Effector memory CD8-positive, alpha-beta T cell (primary cell): Measurements from ENCODE around the gene TMEM8B.

Source experiments
- ATAC-seq: fragments of 150-1000 bp; cut with Tn5 transposase; replicated peaks from 2 replicates; pipeline ENCODE4 v1.10.0; 2021; ENCODE audit warnings: mild to moderate bottlenecking, moderate library complexity
- DNase-seq, 3 experiments: peaks; one replicate each; pipeline ENCODE4 v3.0.0; 2021
- H3K27ac Mint-ChIP-seq, 2 donors: one replicate each; pipeline ENCODE4 v1.8.0; 2022; ENCODE audit warnings: mild to moderate bottlenecking in 2 of 2, mixed read lengths in 2 of 2, moderate library complexity in 2 of 2
- H3K27me3 Mint-ChIP-seq, 2 donors: one replicate each; pipeline ENCODE4 v1.8.0; 2022; ENCODE audit warnings: mixed read lengths in 2 of 2
- H3K36me3 Mint-ChIP-seq: one replicate; pipeline ENCODE4 v1.8.0; 2022; ENCODE audit warnings: mild to moderate bottlenecking, moderate library complexity, mixed read lengths; ENCODE audit not compliant: insufficient read depth
- H3K4me1 Mint-ChIP-seq, 2 donors: one replicate each; pipeline ENCODE4 v1.8.0; 2022; ENCODE audit warnings: low read depth in 2 of 2, mixed read lengths in 2 of 2
- H3K4me3 Mint-ChIP-seq, 2 donors: one replicate each; pipeline ENCODE4 v1.8.0; 2022; ENCODE audit warnings: mild to moderate bottlenecking in 2 of 2, mixed read lengths in 2 of 2, moderate library complexity in 2 of 2
- H3K9me3 Mint-ChIP-seq, 2 donors: one replicate each; pipeline ENCODE4 v1.8.0; 2022; ENCODE audit warnings: mixed read lengths in 2 of 2

The TMEM8B gene

GRCh38 chr9:35835766-35836165, 6.7 kb downstream of the TMEM8B start:
- ATAC-seq (no peak), DNase-seq (no peak)
- Mint-ChIP-seq H3K36me3 (peaks cover 2% of the 10 kb centered on the region), H3K27ac (no peak overlapping the region), H3K27me3 (peaks cover 0 to 7% of the 10 kb centered on the region in 2 donors), H3K4me1 (peaks cover 4 to 12% of the 10 kb centered on the region in 2 donors), H3K4me3 (no peak overlapping the region), H3K9me3 (no peaks in the 10 kb centered on the region)

GRCh38 chr9:35836595-35836994, 7.6 kb downstream of the TMEM8B start:
- ATAC-seq (no peak), DNase-seq (no peak)
- H3K4me1 Mint-ChIP-seq, result peaks cover 0 to 6% of the 10 kb centered on the region in 2 donors
- H3K27ac Mint-ChIP-seq, result no peak overlapping the region
- no peaks in the 10 kb centered on the region for H3K9me3 Mint-ChIP-seq
- no peak overlapping the region for H3K4me3 Mint-ChIP-seq
- H3K36me3 Mint-ChIP-seq, result peaks cover 2% of the 10 kb centered on the region
- H3K27me3 Mint-ChIP-seq, result peaks cover 0 to 7% of the 10 kb centered on the region in 2 donors

- peaks cover 4% of the 10 kb centered on the region for H3K36me3 Mint-ChIP-seq
- H3K27ac Mint-ChIP-seq, result peak overlapping the region in 1 of 2 donors; percentile 5
- DNase-seq, result no peak
- H3K9me3 Mint-ChIP-seq, result no peaks in the 10 kb centered on the region
- H3K4me1 Mint-ChIP-seq, result peaks cover 5 to 8% of the 10 kb centered on the region in 2 donors
- H3K4me3 Mint-ChIP-seq, result no peak overlapping the region
- ATAC-seq, result no peak
- H3K27me3 Mint-ChIP-seq, result peaks cover 0 to 7% of the 10 kb centered on the region in 2 donors
Observed at GRCh38 chr9:35839926-35840325, 10.9 kb downstream of the TMEM8B start.

GRCh38 chr9:35840881-35841644, 12.0 kb downstream of the TMEM8B start:
- Mint-ChIP-seq H3K4me3 (no peak overlapping the region), H3K27ac (no peak overlapping the region), H3K36me3 (peaks cover 6% of the 10 kb centered on the region), H3K4me1 (peaks cover 14% of the 10 kb centered on the region in 2 donors), H3K9me3 (no peaks in the 10 kb centered on the region), H3K27me3 (peaks cover 0 to 7% of the 10 kb centered on the region in 2 donors)
- no peak for DNase-seq
- no peak for ATAC-seq

- H3K36me3 Mint-ChIP-seq, result peaks cover 6% of the 10 kb centered on the region
- peaks cover 0 to 7% of the 10 kb centered on the region in 2 donors for H3K27me3 Mint-ChIP-seq
- no peak overlapping the region for H3K27ac Mint-ChIP-seq
- DNase-seq (no peak), ATAC-seq (no peak)
- no peak overlapping the region for H3K4me3 Mint-ChIP-seq
- no peaks in the 10 kb centered on the region for H3K9me3 Mint-ChIP-seq
- H3K4me1 Mint-ChIP-seq, result peaks cover 14% of the 10 kb centered on the region in 2 donors
Observed at GRCh38 chr9:35841645-35841900, 12.5 kb downstream of the TMEM8B start.

- DNase-seq (no peak), ATAC-seq (no peak)
- H3K27me3 Mint-ChIP-seq, result peaks cover 0 to 7% of the 10 kb centered on the region in 2 donors
- H3K27ac Mint-ChIP-seq, result no peak overlapping the region
- H3K36me3 Mint-ChIP-seq, result peaks cover 4% of the 10 kb centered on the region
- H3K4me1 Mint-ChIP-seq, result peaks cover 14% of the 10 kb centered on the region in 2 donors
- no peaks in the 10 kb centered on the region for H3K9me3 Mint-ChIP-seq
- no peak overlapping the region for H3K4me3 Mint-ChIP-seq
Observed at GRCh38 chr9:35842020-35842745, 13.2 kb downstream of the TMEM8B start.

- no peak for ATAC-seq
- H3K27ac Mint-ChIP-seq, result no peak overlapping the region
Observed at GRCh38 chr9:35842795-35843194, 13.8 kb downstream of the TMEM8B start.

GRCh38 chr9:35844628-35845270, 15.7 kb downstream of the TMEM8B start:
- Mint-ChIP-seq H3K36me3 (peaks cover 6% of the 10 kb centered on the region), H3K27me3 (peaks cover 0 to 7% of the 10 kb centered on the region in 2 donors), H3K27ac (peak overlapping the region; percentile 5 to 76), H3K9me3 (no peaks in the 10 kb centered on the region), H3K4me1 (peaks cover 14% of the 10 kb centered on the region in 2 donors), H3K4me3 (no peak overlapping the region)
- DNase-seq (peak in 1 of 3 experiments; percentile 35), ATAC-seq (peak; percentile 89)

More at GRCh38 chr9:35842795-35843194, 13.8 kb downstream of the TMEM8B start:
- Mint-ChIP-seq H3K36me3 (peaks cover 4% of the 10 kb centered on the region), H3K27me3 (peaks cover 0 to 7% of the 10 kb centered on the region in 2 donors), H3K4me3 (no peak overlapping the region), H3K4me1 (peaks cover 14% of the 10 kb centered on the region in 2 donors), H3K9me3 (no peaks in the 10 kb centered on the region)
- no peak for DNase-seq

GRCh38 chr9:35845824-35846771, 17.1 kb downstream of the TMEM8B start:
- no peak for DNase-seq

GRCh38 chr9:35847792-35848572, 19.0 kb downstream of the TMEM8B start:
- peak; percentile 14 for ATAC-seq
- peak overlapping the region; percentile 44 to 49 for H3K27ac Mint-ChIP-seq
- H3K36me3 Mint-ChIP-seq, result peaks cover 6% of the 10 kb centered on the region
- H3K4me1 Mint-ChIP-seq, result peaks cover 11 to 14% of the 10 kb centered on the region in 2 donors
- DNase-seq, result no peak
- H3K27me3 Mint-ChIP-seq, result no peaks in the 10 kb centered on the region
- no peak overlapping the region for H3K4me3 Mint-ChIP-seq
- no peaks in the 10 kb centered on the region for H3K9me3 Mint-ChIP-seq

More at GRCh38 chr9:35845824-35846771, 17.1 kb downstream of the TMEM8B start:
- ATAC-seq, result no peak
- Mint-ChIP-seq H3K27ac (peak overlapping the region in 1 of 2 donors; percentile 76), H3K4me1 (peaks cover 11 to 14% of the 10 kb centered on the region in 2 donors), H3K36me3 (peaks cover 6% of the 10 kb centered on the region), H3K9me3 (no peaks in the 10 kb centered on the region), H3K27me3 (no peaks in the 10 kb centered on the region), H3K4me3 (peak overlapping the region in 1 of 2 donors; percentile 51)

- no peak overlapping the region for H3K4me3 Mint-ChIP-seq
- DNase-seq (no peak), ATAC-seq (no peak)
- H3K27ac Mint-ChIP-seq, result no peak overlapping the region
- H3K36me3 Mint-ChIP-seq, result peaks cover 2% of the 10 kb centered on the region
- no peaks in the 10 kb centered on the region for H3K9me3 Mint-ChIP-seq
- H3K4me1 Mint-ChIP-seq, result no peaks in the 10 kb centered on the region
- H3K27me3 Mint-ChIP-seq, result peaks cover 7 to 15% of the 10 kb centered on the region in 2 donors
Observed at GRCh38 chr9:35852267-35852815, 23.3 kb downstream of the TMEM8B start.
